Embryonic facial prominence (tissue), 1 donor: ENCODE measurements around the gene ASB16.
"Not testable (repeated sequence)": the region's sequence is repeated elsewhere in the genome, so short reads cannot be mapped to it uniquely, and the experiment has no call there.

Experiments
- DNase-seq: peaks from one replicate; pipeline ENCODE4 v3.0.0-alpha.2; 2016; ENCODE audit errors: extremely low spot score

Gene ASB16

DNA sequence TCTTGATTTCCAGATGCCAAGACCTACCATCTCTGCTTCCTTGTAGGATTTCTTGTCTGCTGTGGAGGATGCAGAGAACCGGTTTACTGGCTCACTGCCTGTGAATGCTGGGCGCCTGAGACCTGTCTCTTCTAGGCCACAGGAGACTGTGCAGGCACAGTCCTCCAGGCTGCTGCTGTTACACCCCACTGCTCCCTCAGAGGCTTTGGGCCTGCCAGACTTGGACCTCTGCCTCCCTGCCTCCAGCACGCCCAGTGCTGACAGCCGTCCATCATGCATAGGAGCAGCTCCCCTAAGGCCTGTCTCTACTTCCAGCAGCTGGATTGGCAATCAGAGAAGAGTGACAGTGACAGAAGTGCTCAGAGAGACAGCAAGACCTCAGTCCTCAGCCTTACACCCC lies 22.7 kb upstream of the ASB16 start:
- DNase-seq, result no peak

GRCh38 chr17:44149066-44149465 lies 21.4 kb upstream of the ASB16 start:
- not testable (repeated sequence) for DNase-seq

- DNase-seq, result no peak
Measured at GRCh38 chr17:44149750-44150329, 20.7 kb upstream of the ASB16 start.

- no peak for DNase-seq
Measured at GRCh38 chr17:44152875-44153274, 17.6 kb upstream of the ASB16 start.

DNA sequence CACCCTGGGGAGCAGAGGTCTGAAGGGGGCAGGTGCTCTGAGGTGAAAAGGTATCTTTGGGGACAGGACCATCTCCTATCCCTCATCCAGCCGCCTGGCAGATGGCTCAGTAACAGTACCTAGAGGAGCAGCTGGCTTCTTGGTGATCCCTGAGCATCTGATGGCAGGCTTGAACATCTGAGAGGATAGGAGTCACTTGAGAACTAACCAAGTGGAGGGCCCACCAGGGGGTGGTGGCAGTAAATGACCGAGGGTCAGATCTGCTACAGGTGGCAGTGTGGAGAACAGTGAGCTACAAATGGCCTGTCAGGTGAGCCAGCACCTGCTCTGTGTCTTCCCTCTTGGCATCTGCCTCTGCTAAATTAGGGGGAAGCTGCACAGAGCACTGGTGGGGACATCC lies 15.0 kb upstream of the ASB16 start:
- no peak for DNase-seq

GRCh38 chr17:44159519-44160210 lies 10.8 kb upstream of the ASB16 start:
- DNase-seq, result no peak

DNA sequence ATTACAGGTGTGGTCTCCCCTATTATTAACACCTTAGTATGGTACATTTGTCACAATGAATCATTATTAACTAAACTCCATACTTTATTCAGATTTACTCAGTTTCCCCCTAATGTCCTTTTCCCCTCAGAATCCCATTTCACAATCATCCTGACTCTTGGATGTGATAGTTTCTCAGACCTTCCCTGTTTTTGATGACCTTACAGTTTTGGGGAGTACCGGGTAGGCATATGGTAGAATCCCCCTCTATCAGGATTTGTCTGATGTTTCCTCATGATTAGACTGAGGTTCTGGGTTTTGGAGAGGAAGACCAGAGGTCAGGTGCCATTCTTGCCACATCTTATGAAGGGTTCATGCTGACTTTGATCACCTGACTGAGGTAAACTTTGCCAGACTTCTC lies 6.0 kb upstream of the ASB16 start:
- DNase-seq, result no peak

- DNase-seq, result no peak
Measured at GRCh38 chr17:44167181-44167861, 3.2 kb upstream of the ASB16 start.

GRCh38 chr17:44170135-44170498 lies 387 bp upstream of the ASB16 start:
- no peak for DNase-seq

DNA sequence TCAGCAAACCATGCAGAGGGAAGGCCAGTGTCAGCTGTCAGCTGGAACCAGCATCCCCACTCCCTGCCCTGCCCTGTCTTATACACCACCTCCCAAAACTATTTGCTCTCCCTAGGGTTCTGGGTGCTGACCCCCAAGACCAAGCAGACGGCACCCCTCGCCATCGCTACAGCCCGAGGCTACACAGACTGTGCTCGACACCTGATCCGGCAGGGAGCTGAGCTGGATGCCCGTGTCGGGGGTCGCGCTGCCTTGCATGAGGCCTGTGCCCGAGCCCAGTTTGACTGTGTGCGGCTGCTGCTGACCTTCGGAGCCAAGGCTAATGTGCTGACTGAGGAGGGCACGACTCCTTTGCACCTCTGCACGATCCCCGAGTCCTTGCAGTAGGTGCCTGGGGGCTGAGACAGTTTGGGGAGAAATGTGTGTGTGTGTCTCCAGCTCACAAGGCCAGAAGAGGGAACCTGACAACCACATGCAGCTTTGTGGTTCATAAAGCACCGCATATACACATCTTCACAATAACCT lies 1.5 kb downstream of the ASB16 start:
- DNase-seq, result no peak

DNA sequence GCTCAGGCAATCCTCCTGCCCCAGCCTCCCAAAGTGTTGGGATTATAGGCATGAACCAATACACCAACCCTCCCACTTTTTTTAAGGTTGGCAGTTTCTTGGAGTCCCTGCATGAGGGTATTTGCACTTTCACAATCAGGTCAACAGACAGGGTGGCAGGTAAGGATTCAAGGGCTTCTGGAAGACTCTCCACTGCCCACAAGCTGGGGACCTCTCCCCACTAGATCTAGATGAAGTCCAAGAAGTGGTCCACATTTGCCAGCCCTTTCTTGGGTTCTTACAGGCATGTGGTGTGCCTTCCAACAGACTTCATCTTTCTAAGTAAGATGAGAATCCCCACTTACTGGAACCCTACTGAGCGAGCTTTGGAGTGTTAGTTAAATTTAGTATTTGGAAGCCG lies 3.9 kb downstream of the ASB16 start:
- no peak for DNase-seq

DNA sequence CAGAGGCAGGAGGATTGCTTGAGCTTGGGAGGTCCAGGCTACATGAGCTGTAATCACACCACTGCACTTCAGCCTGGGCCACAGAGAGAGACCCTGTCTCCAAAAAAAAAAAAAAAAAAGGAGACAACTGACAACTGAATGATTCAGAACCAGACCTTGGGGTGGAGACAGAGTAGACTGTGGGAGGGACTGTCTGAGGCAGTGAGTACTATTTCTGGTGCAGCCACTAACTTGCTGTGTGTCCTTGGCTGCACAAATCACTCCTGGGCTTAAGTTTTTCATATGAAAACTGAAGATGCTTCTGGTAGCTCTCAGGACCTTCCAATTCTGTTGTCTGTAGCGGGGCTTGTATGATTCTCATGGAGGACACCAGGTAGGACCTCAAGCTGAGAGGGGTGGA lies 5.8 kb downstream of the ASB16 start:
- DNase-seq, result no peak

DNA sequence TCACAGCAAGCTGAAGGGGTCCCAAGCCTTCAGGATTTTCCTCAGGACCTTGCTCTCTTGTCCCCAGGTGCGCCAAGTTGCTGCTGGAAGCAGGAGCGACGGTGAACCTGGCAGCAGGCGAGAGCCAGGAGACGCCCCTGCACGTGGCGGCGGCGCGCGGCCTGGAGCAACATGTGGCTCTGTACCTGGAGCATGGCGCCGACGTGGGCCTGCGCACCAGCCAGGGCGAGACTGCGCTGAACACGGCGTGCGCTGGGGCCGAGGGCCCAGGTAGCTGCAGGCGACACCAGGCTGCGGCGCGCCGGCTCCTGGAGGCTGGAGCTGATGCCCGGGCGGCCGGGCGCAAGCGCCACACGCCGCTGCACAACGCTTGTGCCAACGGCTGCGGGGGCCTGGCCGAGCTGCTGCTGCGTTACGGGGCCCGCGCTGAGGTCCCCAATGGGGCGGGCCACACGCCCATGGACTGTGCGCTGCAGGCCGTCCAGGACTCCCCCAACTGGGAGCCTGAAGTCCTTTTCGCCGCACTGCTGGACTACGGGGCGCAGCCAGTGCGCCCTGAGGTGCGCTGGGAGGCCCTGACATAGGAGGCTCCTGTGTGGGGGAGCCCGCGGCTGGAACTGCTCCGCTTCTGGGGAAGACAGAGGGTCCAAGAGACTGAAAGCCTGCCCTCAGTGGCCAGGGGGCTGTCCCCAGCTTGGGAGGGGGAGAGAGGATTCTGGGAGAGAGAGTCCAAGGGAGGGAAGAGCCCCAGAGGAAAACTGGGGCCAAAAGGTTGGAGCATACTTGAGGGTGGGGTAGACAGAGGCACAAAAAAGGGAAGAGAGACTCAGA lies 6.4 kb downstream of the ASB16 start:
- DNase-seq, result no peak

GRCh38 chr17:44177640-44178039 lies 7.1 kb downstream of the ASB16 start:
- DNase-seq, result no peak

DNA sequence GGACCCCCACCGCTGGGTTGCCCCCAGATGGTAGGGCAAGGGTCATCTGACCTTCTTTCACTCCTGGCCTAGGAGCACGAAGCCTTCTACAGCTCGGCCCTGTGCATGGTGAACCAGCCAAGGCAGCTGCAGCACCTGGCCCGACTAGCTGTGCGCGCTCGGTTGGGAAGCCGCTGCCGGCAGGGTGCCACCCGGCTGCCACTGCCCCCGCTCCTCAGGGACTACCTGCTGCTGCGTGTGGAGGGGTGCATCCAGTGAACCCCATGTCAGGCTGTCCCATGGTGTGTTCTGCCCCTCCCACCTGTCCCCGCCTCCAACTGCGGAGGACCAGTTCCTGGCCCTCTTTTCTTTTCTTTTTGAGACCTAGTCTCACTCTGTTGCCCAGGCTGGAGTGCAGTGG lies 7.6 kb downstream of the ASB16 start:
- no peak for DNase-seq

DNA sequence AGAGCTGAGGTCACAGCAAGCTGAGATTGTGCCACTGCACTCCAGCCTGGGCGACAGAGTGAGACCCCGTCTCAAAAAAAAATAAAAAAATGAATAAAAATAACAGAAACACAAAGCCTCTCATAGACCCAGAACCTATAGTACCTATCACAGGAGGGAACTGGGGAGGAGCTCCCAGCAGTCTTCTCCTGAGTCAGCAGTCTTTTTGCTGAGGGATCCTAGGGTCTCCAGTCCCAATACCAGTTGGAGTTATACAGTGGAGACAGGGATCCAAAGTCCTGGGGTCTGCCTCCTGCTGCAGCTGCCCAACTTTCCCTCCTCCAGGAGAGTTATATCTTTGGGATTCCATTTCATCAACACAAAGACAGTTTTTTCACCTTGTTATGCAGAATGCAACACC lies 12.5 kb downstream of the ASB16 start:
- DNase-seq, result no peak

- DNase-seq, result no peak
Measured at GRCh38 chr17:44184212-44184810, 13.8 kb downstream of the ASB16 start.

DNA sequence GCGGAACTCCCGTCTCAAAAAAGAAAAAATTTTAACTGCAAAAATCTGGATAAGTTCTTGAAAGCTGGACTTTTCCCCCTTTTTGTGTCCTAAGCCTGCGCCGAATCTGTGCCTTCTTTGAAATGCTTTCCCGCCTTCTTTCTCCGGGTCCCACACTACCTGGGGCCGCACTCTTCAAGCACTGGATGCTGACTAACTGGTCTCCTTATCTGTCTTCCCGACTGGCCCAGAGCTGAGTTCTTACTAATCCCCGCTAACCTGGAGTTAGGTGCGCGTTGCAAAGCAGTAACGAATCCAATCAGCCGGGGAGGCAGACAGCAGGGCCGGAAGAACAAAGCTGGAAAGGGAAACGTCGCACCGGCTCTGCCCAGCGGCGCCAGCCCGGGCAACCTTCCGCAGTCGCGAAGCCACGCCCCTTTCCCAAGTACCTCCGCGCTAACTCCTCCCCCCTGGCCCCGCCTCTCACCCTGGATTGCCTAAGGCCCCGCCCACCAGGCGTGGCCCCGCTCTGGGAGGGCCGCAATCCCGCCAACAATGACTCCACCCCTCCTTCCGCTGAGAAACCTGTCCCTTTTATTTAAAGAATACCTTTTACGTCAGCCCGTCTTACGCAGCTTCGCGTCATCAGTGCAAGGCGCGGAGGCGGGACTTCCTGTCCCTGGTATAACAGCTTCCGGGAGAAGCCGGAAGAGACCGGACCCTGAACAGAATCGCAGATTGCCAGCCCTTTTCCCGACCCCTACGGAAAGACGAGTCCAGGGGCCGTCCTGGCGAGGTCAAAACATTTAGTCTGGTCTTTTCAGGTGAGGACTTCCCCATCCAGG lies 16.0 kb downstream of the ASB16 start, which contains the start of gene TMUB2:
Gene TMUB2, plus strand, starts transcription at position 666 of the 824 bp plus-strand sequence. CDS start 737 bp downstream, outside the sequence.
- DNase-seq, result peak; percentile 100

- no peak for DNase-seq
Measured at GRCh38 chr17:44187131-44187899, 16.8 kb downstream of the ASB16 start.
